Keratinocyte (primary cell): ENCODE results near the gene SLK. TPM values are rescaled to one million over a fixed set of nuclear protein-coding genes. Genes with fewer than 3 reads are reported as not detected.

Source experiments
- DNase-seq: peaks from one replicate; pipeline ENCODE4 v3.0.0-alpha.2; 2011; ENCODE audit warnings: low read depth, missing footprints, low spot score
- FAIRE-seq: peaks from 2 replicates; lab custom pipeline; 2011; peaks lifted over from hg19 to GRCh38; lab: Jason Lieb, UNC
- H2AFZ ChIP-seq: 2 replicates; pipeline ENCODE4 v1.6.0; 2012; ENCODE audit warnings: low read length, control low read depth, inconsistent platforms; ENCODE audit not compliant: control insufficient read depth
- H3K27ac ChIP-seq: 2 replicates; pipeline ENCODE4 v1.5.1; 2011; ENCODE audit warnings: low read length; ENCODE audit not compliant: control insufficient read depth, insufficient read depth
- H3K27me3 ChIP-seq: 3 replicates; pipeline ENCODE4 v1.6.0; 2011; ENCODE audit warnings: low read length; ENCODE audit not compliant: control insufficient read depth, insufficient read depth; ENCODE audit errors: extremely low read depth
- H3K36me3 ChIP-seq, 2 experiments: 2 replicates in 1 of 2; 3 replicates in 1 of 2; pipeline ENCODE4 v1.5.1; 2011; ENCODE audit warnings: low read length in 2 of 2, mild to moderate bottlenecking in 1 of 2; ENCODE audit not compliant: control insufficient read depth in 2 of 2, insufficient read depth in 2 of 2; ENCODE audit errors: extremely low read depth in 1 of 2
- H3K4me1 ChIP-seq: 3 replicates; pipeline ENCODE4 v1.5.1; 2011; ENCODE audit warnings: low read length; ENCODE audit not compliant: control insufficient read depth, insufficient read depth; ENCODE audit errors: extremely low read depth
- H3K4me2 ChIP-seq: 3 replicates; pipeline ENCODE4 v1.6.0; 2011; ENCODE audit warnings: low read depth, low read length; ENCODE audit not compliant: control insufficient read depth, insufficient read depth; ENCODE audit errors: extremely low read depth
- H3K4me3 ChIP-seq, 3 experiments: fragments of 200-600 bp in 1 of 3; sonication (generic) in 1 of 3; 2 replicates in 2 of 3; 3 replicates in 1 of 3; pipeline ENCODE4 v1.5.1; 2011 to 2016; ENCODE audit warnings: low read length in 3 of 3, mild to moderate bottlenecking in 3 of 3, control low read depth in 2 of 3, inconsistent platforms in 1 of 3, low read depth in 1 of 3, mixed read lengths in 1 of 3, mixed run types in 1 of 3, moderate library complexity in 1 of 3; ENCODE audit not compliant: control insufficient read depth in 2 of 3, insufficient read depth in 2 of 3; ENCODE audit errors: extremely low read depth in 1 of 3
- H3K79me2 ChIP-seq: 2 replicates; pipeline ENCODE4 v1.6.0; 2012; ENCODE audit warnings: low read length; ENCODE audit not compliant: control insufficient read depth, insufficient read depth
- H3K9ac ChIP-seq: 3 replicates; pipeline ENCODE4 v1.6.0; 2011; ENCODE audit warnings: low read length; ENCODE audit not compliant: control insufficient read depth, insufficient read depth; ENCODE audit errors: extremely low read depth
- H3K9me1 ChIP-seq: 3 replicates; pipeline ENCODE4 v1.6.0; 2011; ENCODE audit warnings: low read length; ENCODE audit not compliant: control insufficient read depth, insufficient read depth; ENCODE audit errors: extremely low read depth
- H3K9me3 ChIP-seq: 2 replicates; pipeline ENCODE4 v1.5.1; 2012; ENCODE audit warnings: low read depth, low read length; ENCODE audit not compliant: control insufficient read depth
- H4K20me1 ChIP-seq: 3 replicates; pipeline ENCODE4 v1.6.0; 2011; ENCODE audit warnings: low read length; ENCODE audit not compliant: control insufficient read depth, insufficient read depth; ENCODE audit errors: extremely low read depth
- EZH2 ChIP-seq: IDR thresholded peaks from one replicate; pipeline ENCODE4 v1.6.1; 2012; ENCODE audit warnings: inconsistent platforms, mild to moderate bottlenecking, low read length, moderate library complexity
- dilution Hi-C: fragments of 300-500 bp; cut with MboI; formaldehyde crosslinking; loops from one replicate; pipeline ENCODE4 v1.7.0; 2020; ENCODE audit warnings: low sequenced_read_pairs; ENCODE audit not compliant: extremely low pct_ligation_motif_present
- polyA plus RNA-seq, 5 experiments: library from polyadenylated mRNA; depleted of rRNA in 3 of 5; stranded (reverse) in 3 of 5; stranded (forward) in 1 of 5; unstranded in 1 of 5; fragments of >200 nt; gene quantifications; 1 replicate in 1 of 5; 2 replicates in 3 of 5; 3 replicates in 1 of 5; pipeline versions ENCODE4 v1.2.1 to v1.2.3, GENCODE V29; 2011 to 2012; ENCODE audit warnings: missing spikeins in 2 of 5, low read depth in 1 of 5, low replicate concordance in 1 of 5
- TF ChIP-seq, protein P1 (sequence below), 3 experiments: IDR thresholded peaks in 1 of 3; conservative IDR thresholded peaks in 1 of 3; optimal IDR thresholded peaks in 1 of 3; 2 replicates in 2 of 3; 3 replicates in 1 of 3; pipeline versions ENCODE3 to v1.5.1; 2011; ENCODE audit warnings: low read length in 3 of 3, mild to moderate bottlenecking in 3 of 3, moderate library complexity in 2 of 3, control low read depth in 1 of 3, inconsistent platforms in 1 of 3; ENCODE audit not compliant: insufficient read depth in 2 of 3; ENCODE audit errors: extremely low read depth in 1 of 3

The SLK gene
- polyA plus RNA-seq, 1 donor (not counting 4 experiments of a cell fraction or from before 2014, with no cell fraction given), result 36.7 TPM

DNA sequence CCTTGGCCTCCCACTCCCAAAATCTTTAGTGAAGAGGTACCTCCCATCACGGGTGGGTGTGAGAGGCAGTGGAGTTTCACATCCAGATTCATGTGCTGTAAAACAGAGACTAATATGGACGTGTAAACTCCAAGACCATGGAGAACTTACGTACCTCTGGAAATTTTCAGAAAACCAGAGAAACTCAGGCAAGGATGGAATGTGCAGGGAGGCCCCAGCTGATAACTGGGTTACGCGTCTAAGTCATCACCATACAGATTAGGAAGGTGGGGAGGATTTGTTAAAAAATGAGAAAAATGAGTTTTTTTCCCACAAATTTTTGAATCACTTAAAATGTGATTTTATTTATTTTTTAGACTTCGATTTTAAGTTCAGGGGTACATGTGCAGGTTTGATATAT is 32.6 kb upstream of the SLK start:
- no peak for FAIRE-seq

GRCh38 chr10:103936022-103936421 is 30.9 kb upstream of the SLK start:
- FAIRE-seq (no peak), DNase-seq (no peak)
- H3K79me2 ChIP-seq, result no peaks in the 10 kb centered on the region
- H3K4me2 ChIP-seq, result no peak overlapping the region
- H3K27ac ChIP-seq, result no peak overlapping the region
- dilution Hi-C loops, result no loop called here
- TF ChIP-seq EZH2, result no peak
- TF ChIP-seq, protein P1, sequence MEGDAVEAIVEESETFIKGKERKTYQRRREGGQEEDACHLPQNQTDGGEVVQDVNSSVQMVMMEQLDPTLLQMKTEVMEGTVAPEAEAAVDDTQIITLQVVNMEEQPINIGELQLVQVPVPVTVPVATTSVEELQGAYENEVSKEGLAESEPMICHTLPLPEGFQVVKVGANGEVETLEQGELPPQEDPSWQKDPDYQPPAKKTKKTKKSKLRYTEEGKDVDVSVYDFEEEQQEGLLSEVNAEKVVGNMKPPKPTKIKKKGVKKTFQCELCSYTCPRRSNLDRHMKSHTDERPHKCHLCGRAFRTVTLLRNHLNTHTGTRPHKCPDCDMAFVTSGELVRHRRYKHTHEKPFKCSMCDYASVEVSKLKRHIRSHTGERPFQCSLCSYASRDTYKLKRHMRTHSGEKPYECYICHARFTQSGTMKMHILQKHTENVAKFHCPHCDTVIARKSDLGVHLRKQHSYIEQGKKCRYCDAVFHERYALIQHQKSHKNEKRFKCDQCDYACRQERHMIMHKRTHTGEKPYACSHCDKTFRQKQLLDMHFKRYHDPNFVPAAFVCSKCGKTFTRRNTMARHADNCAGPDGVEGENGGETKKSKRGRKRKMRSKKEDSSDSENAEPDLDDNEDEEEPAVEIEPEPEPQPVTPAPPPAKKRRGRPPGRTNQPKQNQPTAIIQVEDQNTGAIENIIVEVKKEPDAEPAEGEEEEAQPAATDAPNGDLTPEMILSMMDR (optimal IDR thresholded peaks at IDR 0.05 in 1 of 3, IDR thresholded peaks at IDR 0.05 in 1 of 3, conservative IDR thresholded peaks at IDR 0.05 in 1 of 3; ENCODE audit: extremely low read depth in 1 of 3, insufficient read depth in 2 of 3, low read length in 3 of 3), result no peak
- peaks cover 2% of the 10 kb centered on the region for H3K9me1 ChIP-seq
- H3K9ac ChIP-seq, result no peak overlapping the region
- no peak overlapping the region for H2AFZ ChIP-seq
- H3K36me3 ChIP-seq, result no peaks in the 10 kb centered on the region
- H3K9me3 ChIP-seq, result no peaks in the 10 kb centered on the region
- no peaks in the 10 kb centered on the region for H4K20me1 ChIP-seq
- peaks cover 6% of the 10 kb centered on the region for H3K4me1 ChIP-seq
- no peaks in the 10 kb centered on the region for H3K27me3 ChIP-seq
- H3K4me3 ChIP-seq, result no peak overlapping the region

More for the DNA sequence above, 32.6 kb upstream of the SLK start:
- Histone ChIP-seq H3K79me2 (no peaks in the 10 kb centered on the region), H3K4me1 (peaks cover 9% of the 10 kb centered on the region), H3K9me3 (no peaks in the 10 kb centered on the region), H3K27me3 (no peaks in the 10 kb centered on the region), H3K27ac (no peak overlapping the region), H2AFZ (no peak overlapping the region), H3K36me3 (no peaks in the 10 kb centered on the region), H3K9ac (no peak overlapping the region), H4K20me1 (no peaks in the 10 kb centered on the region), H3K9me1 (peaks cover 2% of the 10 kb centered on the region), H3K4me3 (no peak overlapping the region), H3K4me2 (no peak overlapping the region)
- dilution Hi-C loops, result no loop called here
- DNase-seq, result no peak
- no peak for TF ChIP-seq EZH2
- TF ChIP-seq, protein P1 (optimal IDR thresholded peaks at IDR 0.05 in 1 of 3, IDR thresholded peaks at IDR 0.05 in 1 of 3, conservative IDR thresholded peaks at IDR 0.05 in 1 of 3; ENCODE audit: extremely low read depth in 1 of 3, insufficient read depth in 2 of 3, low read length in 3 of 3), result no peak
